ENCODE measurements around the gene FAM229A. TPM values are rescaled to one million over a fixed set of nuclear protein-coding genes. Genes with fewer than 3 reads are reported as not detected.

The FAM229A gene
- total RNA-seq, 2 experiments from 2014 or later, result 3.6 to 4.2 TPM

DNA sequence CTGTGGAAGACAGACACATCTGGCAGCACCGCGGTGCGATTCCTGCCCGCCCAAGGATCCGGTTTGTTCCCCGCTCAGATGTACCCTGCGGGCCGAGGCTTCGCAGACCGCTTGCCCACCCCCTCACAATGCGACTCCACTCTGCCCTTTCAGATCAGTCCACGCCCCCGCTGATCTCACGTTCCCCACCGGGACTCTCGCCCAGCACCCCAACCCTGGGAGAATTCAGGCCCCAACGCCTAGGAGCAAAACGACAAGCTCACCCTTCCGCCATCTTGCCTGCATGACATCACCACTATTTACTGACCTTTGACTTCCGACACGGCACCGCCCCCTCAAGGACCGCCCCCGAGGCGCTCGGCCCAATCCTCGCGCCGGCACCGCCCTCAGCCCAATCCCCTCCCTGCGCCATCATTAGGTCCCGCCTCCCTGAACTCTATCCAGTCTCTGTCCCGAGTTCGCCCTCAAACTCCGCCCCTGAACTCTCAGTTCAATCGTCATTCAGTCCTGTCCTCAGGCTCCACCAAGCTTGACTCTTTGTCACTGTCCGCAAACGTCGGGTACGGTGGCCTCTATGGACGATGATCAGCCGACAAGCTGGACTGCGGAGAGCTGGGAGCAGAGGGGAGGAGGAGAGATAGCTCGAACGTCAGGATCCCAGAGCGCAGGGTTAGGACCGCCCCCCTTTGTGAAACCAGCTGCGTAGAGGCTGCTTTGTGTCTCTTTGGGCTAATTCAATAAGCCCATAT is 32.0 kb upstream of the FAM229A start, which contains the start of gene BSDC1:
Gene BSDC1, minus strand, starts transcription at position 301 of the 749 bp plus-strand sequence. Its CDS starts 27 bp downstream, at position 274.
- peaks cover 22% of the 10 kb centered on the region for H3K4me1 Mint-ChIP-seq (ENCODE audit: low read depth)
- ChIA-PET POLR2A (interaction anchor here (0.7 to 2.1 kb wide), 14 partner anchors 9 to 287 kb away, joined by 3 to 11 read pairs (median 4); partner anchors contain the start of genes KPNA6, MARCKSL1, RBBP4 and TXLNA), CTCF (interaction anchor here (0.7 to 3.1 kb wide), 13 partner anchors 10 to 605 kb away, joined by 3 to 17 read pairs (median 3); partner anchors contain the start of genes MARCKSL1 and TMEM39B)
- no peaks in the 10 kb centered on the region for H3K27me3 Mint-ChIP-seq
- peaks cover 5% of the 10 kb centered on the region for H3K36me3 Mint-ChIP-seq
- DNase-seq, result peak; percentile 99
- H3K4me3 Mint-ChIP-seq, result peak within 1 kb of the TSS; percentile 94
- intact Hi-C loops (cut with micrococcal nuclease), result loop anchor here (1.0 to 2.0 kb wide), 5 partner anchors 56 to 322 kb away; partner anchors contain the start of genes EIF3I, HDAC1, LCK and TMEM234
- peaks cover 2% of the 10 kb centered on the region for H3K9me3 Mint-ChIP-seq
- H3K27ac Mint-ChIP-seq, result peak within 1 kb of the TSS; percentile 90

DNA sequence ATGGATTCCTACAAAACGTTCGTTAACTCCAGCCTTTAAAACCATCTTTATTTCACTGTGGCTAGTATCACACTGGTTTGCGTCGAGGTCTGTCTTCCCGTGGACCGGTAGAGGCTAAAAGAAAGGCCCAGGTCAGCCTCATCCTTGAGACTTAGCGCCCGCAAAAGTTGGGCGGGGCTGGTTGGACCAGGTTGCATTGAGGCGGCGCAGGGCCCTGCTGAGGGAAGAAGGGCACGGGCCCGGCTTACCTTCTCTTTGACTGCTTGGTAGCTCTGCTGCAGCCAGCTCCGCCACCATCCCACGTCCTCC is 31.5 kb upstream of the FAM229A start:
- Mint-ChIP-seq H3K27ac (peak overlapping the region; percentile 90), H3K36me3 (peaks cover 5% of the 10 kb centered on the region), H3K4me3 (peak overlapping the region; percentile 94), H3K4me1 (ENCODE audit: low read depth) (peaks cover 22% of the 10 kb centered on the region), H3K9me3 (peaks cover 2% of the 10 kb centered on the region), H3K27me3 (no peaks in the 10 kb centered on the region)
- POLR2A ChIA-PET, result interaction anchor here (1.1 to 2.1 kb wide), 8 partner anchors 8 to 257 kb away, joined by 3 to 11 read pairs (median 4); partner anchors contain the start of genes MARCKSL1, RBBP4, TXLNA and ZBTB8OS
- CTCF ChIA-PET, result interaction anchor here (1.0 to 3.1 kb wide), 7 partner anchors 11 to 178 kb away, joined by 3 to 17 read pairs (median 4); partner anchors contain the start of gene MARCKSL1
- intact Hi-C loops (cut with micrococcal nuclease), result loop anchor here (1.0 to 2.0 kb wide), 5 partner anchors 55 to 321 kb away; partner anchors contain the start of genes EIF3I, HDAC1, LCK and TMEM234
- DNase-seq, result peak; percentile 49

- peak; percentile 40 for DNase-seq
- no peaks in the 10 kb centered on the region for H3K27me3 Mint-ChIP-seq
- H3K9me3 Mint-ChIP-seq, result peaks cover 2% of the 10 kb centered on the region
- ChIA-PET CTCF (interaction anchor here (1.2 to 3.1 kb wide), 3 partner anchors 16 to 177 kb away, joined by 4 to 17 read pairs (median 11); no protein-coding TSS in a partner anchor), POLR2A (interaction anchor here (1.6 kb wide), 3 partner anchors 8 to 258 kb away, joined by 4 to 6 read pairs (median 4); partner anchors contain the start of genes RBBP4 and ZBTB8OS)
- H3K27ac Mint-ChIP-seq, result peak overlapping the region; percentile 90
- intact Hi-C loops (cut with micrococcal nuclease), result no loop called here
- H3K36me3 Mint-ChIP-seq, result peaks cover 5% of the 10 kb centered on the region
- H3K4me3 Mint-ChIP-seq, result peak overlapping the region; percentile 94
- H3K4me1 Mint-ChIP-seq (ENCODE audit: low read depth), result peaks cover 22% of the 10 kb centered on the region
Measured at GRCh38 chr1:32393136-32393535, 30.9 kb upstream of the FAM229A start.

- CTCF ChIA-PET, result interaction anchor here (3.1 kb wide), 1 partner anchor 177 kb away, joined by 17 read pairs; no protein-coding TSS in a partner anchor
- Mint-ChIP-seq H3K4me1 (ENCODE audit: low read depth) (peaks cover 22% of the 10 kb centered on the region), H3K27ac (no peak overlapping the region), H3K27me3 (no peaks in the 10 kb centered on the region), H3K9me3 (peaks cover 2% of the 10 kb centered on the region), H3K4me3 (no peak overlapping the region), H3K36me3 (peaks cover 5% of the 10 kb centered on the region)
- no peak for DNase-seq
- POLR2A ChIA-PET, result no interaction called here
- intact Hi-C loops (cut with micrococcal nuclease), result no loop called here
Measured at GRCh38 chr1:32392325-32392724, 30.0 kb upstream of the FAM229A start.

GRCh38 chr1:32390904-32391870 is 28.9 kb upstream of the FAM229A start:
- CTCF ChIA-PET, result no interaction called here
- intact Hi-C loops (cut with micrococcal nuclease), result no loop called here

GRCh38 chr1:32388641-32389040 is 26.4 kb upstream of the FAM229A start:
- no peaks in the 10 kb centered on the region for H3K9me3 Mint-ChIP-seq
- H3K4me1 Mint-ChIP-seq (ENCODE audit: low read depth), result peaks cover 14% of the 10 kb centered on the region
- CTCF ChIA-PET, result interaction anchor here (1.1 to 1.6 kb wide), 2 partner anchors 16 to 249 kb away, joined by 3 to 4 read pairs; no protein-coding TSS in a partner anchor
- H3K36me3 Mint-ChIP-seq, result peaks cover 17% of the 10 kb centered on the region
- DNase-seq, result no peak
- H3K4me3 Mint-ChIP-seq, result no peak overlapping the region
- no peaks in the 10 kb centered on the region for H3K27me3 Mint-ChIP-seq
- POLR2A ChIA-PET, result no interaction called here
- no peak overlapping the region for H3K27ac Mint-ChIP-seq
- intact Hi-C loops (cut with micrococcal nuclease), result no loop called here

More at GRCh38 chr1:32390904-32391870, 28.9 kb upstream of the FAM229A start:
- Mint-ChIP-seq H3K9me3 (no peaks in the 10 kb centered on the region), H3K4me1 (ENCODE audit: low read depth) (peaks cover 25% of the 10 kb centered on the region), H3K36me3 (peaks cover 13% of the 10 kb centered on the region), H3K4me3 (no peak overlapping the region), H3K27me3 (no peaks in the 10 kb centered on the region), H3K27ac (no peak overlapping the region)
- POLR2A ChIA-PET, result no interaction called here
- no peak for DNase-seq

- POLR2A ChIA-PET, result interaction anchor here (1.8 kb wide), 1 partner anchor 7 kb away, joined by 4 read pairs; the partner anchor contains the start of gene BSDC1
- intact Hi-C loops (cut with micrococcal nuclease), result no loop called here
Measured at GRCh38 chr1:32386676-32387392, 24.5 kb upstream of the FAM229A start.

DNA sequence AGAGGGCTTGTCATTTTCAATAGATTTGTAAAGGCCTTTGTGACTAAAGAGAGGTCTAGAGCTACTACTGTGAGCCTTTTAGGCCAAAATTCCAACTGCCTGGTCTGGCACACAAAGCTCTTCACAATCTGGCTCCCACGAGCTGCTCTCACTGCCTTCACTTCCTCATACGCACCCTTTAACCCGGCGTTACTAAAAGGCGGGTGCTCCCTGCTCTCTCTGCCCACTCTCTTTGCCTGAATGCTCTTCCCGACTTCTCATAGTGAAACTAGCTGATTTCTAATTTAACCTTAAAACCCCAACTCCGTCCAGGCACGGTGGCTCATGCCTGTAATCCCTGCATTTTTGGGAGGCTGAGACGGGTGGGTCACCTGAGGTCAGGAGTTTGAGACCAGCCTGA is 17.8 kb upstream of the FAM229A start:
- peaks cover 33% of the 10 kb centered on the region for H3K36me3 Mint-ChIP-seq
- intact Hi-C loops (cut with micrococcal nuclease), result no loop called here
- no peaks in the 10 kb centered on the region for H3K9me3 Mint-ChIP-seq
- no peaks in the 10 kb centered on the region for H3K4me1 Mint-ChIP-seq (ENCODE audit: low read depth)
- ChIA-PET CTCF (interaction anchor here (0.6 kb wide), 1 partner anchor 200 kb away, joined by 3 read pairs; no protein-coding TSS in a partner anchor), POLR2A (no interaction called here)
- H3K27ac Mint-ChIP-seq, result no peak overlapping the region
- no peak for DNase-seq
- H3K27me3 Mint-ChIP-seq, result no peaks in the 10 kb centered on the region
- no peak overlapping the region for H3K4me3 Mint-ChIP-seq

More at GRCh38 chr1:32386676-32387392, 24.5 kb upstream of the FAM229A start:
- Mint-ChIP-seq H3K27me3 (no peaks in the 10 kb centered on the region), H3K4me3 (no peak overlapping the region), H3K9me3 (no peaks in the 10 kb centered on the region), H3K36me3 (peaks cover 19% of the 10 kb centered on the region), H3K4me1 (ENCODE audit: low read depth) (peaks cover 3% of the 10 kb centered on the region), H3K27ac (no peak overlapping the region)
- CTCF ChIA-PET, result interaction anchor here (0.9 to 3.3 kb wide), 4 partner anchors 10 to 171 kb away, joined by 3 to 14 read pairs (median 4); no protein-coding TSS in a partner anchor
- DNase-seq, result no peak

- DNase-seq, result no peak
- Mint-ChIP-seq H3K36me3 (peaks cover 27% of the 10 kb centered on the region), H3K9me3 (no peaks in the 10 kb centered on the region), H3K4me1 (ENCODE audit: low read depth) (peaks cover 5% of the 10 kb centered on the region), H3K4me3 (no peak overlapping the region), H3K27me3 (no peaks in the 10 kb centered on the region), H3K27ac (no peak overlapping the region)
- CTCF ChIA-PET, result interaction anchor here (0.6 to 1.8 kb wide), 6 partner anchors 9 to 179 kb away, joined by 3 to 7 read pairs (median 4); partner anchors contain the start of gene BSDC1
- intact Hi-C loops (cut with micrococcal nuclease), result no loop called here
- POLR2A ChIA-PET, result interaction anchor here (1.5 kb wide), 1 partner anchor 16 kb away, joined by 4 read pairs; the partner anchor contains the start of gene BSDC1
Measured at GRCh38 chr1:32377541-32378220, 15.4 kb upstream of the FAM229A start.

- H3K4me1 Mint-ChIP-seq (ENCODE audit: low read depth), result peaks cover 14% of the 10 kb centered on the region
- CTCF ChIA-PET, result interaction anchor here (1.3 kb wide), 1 partner anchor 10 kb away, joined by 3 read pairs; no protein-coding TSS in a partner anchor
- no peak for DNase-seq
- no peak overlapping the region for H3K27ac Mint-ChIP-seq
- no peak overlapping the region for H3K4me3 Mint-ChIP-seq
- intact Hi-C loops (cut with micrococcal nuclease), result no loop called here
- POLR2A ChIA-PET, result no interaction called here
- H3K9me3 Mint-ChIP-seq, result no peaks in the 10 kb centered on the region
- no peaks in the 10 kb centered on the region for H3K27me3 Mint-ChIP-seq
- H3K36me3 Mint-ChIP-seq, result peaks cover 25% of the 10 kb centered on the region
Measured at GRCh38 chr1:32376199-32376598, 13.9 kb upstream of the FAM229A start.
